Bronchial epithelial cell (primary cell): ENCODE data around the gene ZNF714. TPM values are rescaled to one million over a fixed set of nuclear protein-coding genes. Genes with fewer than 3 reads are reported as not detected.

Source experiments
- DNase-seq: peaks from one replicate; pipeline ENCODE4 v3.0.0-alpha.2; 2010; ENCODE audit warnings: low read depth
- FAIRE-seq: peaks from 2 replicates; lab custom pipeline; 2011; peaks lifted over from hg19 to GRCh38; lab: Jason Lieb, UNC
- H3K27me3 ChIP-seq: 2 replicates; pipeline ENCODE4 v1.5.1; 2011; ENCODE audit warnings: low read length; ENCODE audit not compliant: control insufficient read depth, insufficient read depth
- H3K36me3 ChIP-seq: 2 replicates; pipeline ENCODE4 v1.5.1; 2011; ENCODE audit warnings: low read length; ENCODE audit not compliant: control insufficient read depth, insufficient read depth
- H3K4me3 ChIP-seq: 2 replicates; pipeline ENCODE4 v1.5.1; 2011; ENCODE audit warnings: mild to moderate bottlenecking, low read depth, low read length, control low read depth
- CTCF ChIP-seq: IDR thresholded peaks from 2 replicates; pipeline ENCODE4 v1.5.1; 2011; ENCODE audit warnings: mild to moderate bottlenecking, moderate library complexity, low read length, control low read depth, inconsistent platforms; ENCODE audit not compliant: insufficient read depth, severe bottlenecking
- total RNA-seq: library from RNA; depleted of rRNA; stranded (reverse); fragments of >200 nt; gene quantifications from 2 replicates; pipeline ENCODE4 v1.2.1, GENCODE V29; 2014

Gene ZNF714
- total RNA-seq, 1 donor from 2014 or later = 3.7 TPM

GRCh38 chr19:21126078-21126477, 44.1 kb downstream of the ZNF714 start:
- H3K4me3 ChIP-seq = no peak overlapping the region
- no peaks in the 10 kb centered on the region for H3K36me3 ChIP-seq
- TF ChIP-seq CTCF = no peak
- DNase-seq (no peak), FAIRE-seq (no peak)
- H3K27me3 ChIP-seq = no peaks in the 10 kb centered on the region

GRCh38 chr19:21127001-21127400, 45.0 kb downstream of the ZNF714 start:
- no peaks in the 10 kb centered on the region for H3K36me3 ChIP-seq

GRCh38 chr19:21127898-21128297, 45.9 kb downstream of the ZNF714 start:
- DNase-seq (no peak), FAIRE-seq (peak; percentile 7)
- H3K36me3 ChIP-seq = no peaks in the 10 kb centered on the region
- no peaks in the 10 kb centered on the region for H3K27me3 ChIP-seq
- TF ChIP-seq CTCF = no peak
- H3K4me3 ChIP-seq = no peak overlapping the region

More at GRCh38 chr19:21127001-21127400, 45.0 kb downstream of the ZNF714 start:
- DNase-seq (no peak), FAIRE-seq (no peak)
- H3K4me3 ChIP-seq = no peak overlapping the region
- TF ChIP-seq CTCF = no peak
- no peaks in the 10 kb centered on the region for H3K27me3 ChIP-seq

GRCh38 chr19:21128901-21129698, 47.1 kb downstream of the ZNF714 start:
- Histone ChIP-seq H3K4me3 (no peak overlapping the region), H3K27me3 (no peaks in the 10 kb centered on the region), H3K36me3 (no peaks in the 10 kb centered on the region)
- FAIRE-seq = no peak
- no peak for TF ChIP-seq CTCF
- no peak for DNase-seq

GRCh38 chr19:21130097-21130775, 48.2 kb downstream of the ZNF714 start:
- H3K4me3 ChIP-seq = no peak overlapping the region
- TF ChIP-seq CTCF = no peak
- H3K36me3 ChIP-seq = no peaks in the 10 kb centered on the region
- peak; percentile 53 for DNase-seq
- no peaks in the 10 kb centered on the region for H3K27me3 ChIP-seq
- FAIRE-seq = no peak
